Subcutaneous adipose tissue (tissue), 4 donors: ENCODE data around the gene THTPA. TPM values are rescaled to one million over a fixed set of nuclear protein-coding genes. Genes with fewer than 3 reads are reported as not detected.

Source experiments
- CTCF ChIP-seq: fragments of 450-650 bp; IDR thresholded peaks from one replicate; pipeline ENCODE4 v1.5.1; 2016; ENCODE audit warnings: low read depth, mild to moderate bottlenecking, control low read depth, antibody characterized with exemption, moderate library complexity
- total RNA-seq, 4 donors: library from RNA; depleted of rRNA; stranded (reverse); fragments of >200 nt; gene quantifications; one replicate each; pipeline ENCODE4 v1.1.0, GENCODE V29; 2016

THTPA gene
- total RNA-seq, 4 donors from 2014 or later, result 6.7 to 23.2 (median 18.4) TPM

DNA sequence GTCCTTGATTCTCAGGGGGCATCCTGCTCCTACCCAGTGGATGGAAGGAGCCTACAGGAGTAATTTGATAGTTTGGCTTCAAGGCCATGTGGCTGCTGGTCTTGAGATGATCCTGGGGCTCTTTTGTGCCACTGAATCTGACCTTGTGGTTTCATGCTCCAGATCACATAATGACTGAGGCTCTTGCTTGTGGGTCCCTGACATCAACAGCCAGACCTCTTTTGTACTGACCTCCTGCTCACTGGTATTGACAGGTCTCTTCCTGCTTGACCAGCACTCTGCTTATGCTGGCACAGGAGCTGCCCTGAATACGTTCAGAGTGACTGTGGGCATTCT lies 45.7 kb downstream of the THTPA start:
- TF ChIP-seq CTCF, result no peak

- no peak for TF ChIP-seq CTCF
Observed at GRCh38 chr14:23602181-23603095, 46.4 kb downstream of the THTPA start.

DNA sequence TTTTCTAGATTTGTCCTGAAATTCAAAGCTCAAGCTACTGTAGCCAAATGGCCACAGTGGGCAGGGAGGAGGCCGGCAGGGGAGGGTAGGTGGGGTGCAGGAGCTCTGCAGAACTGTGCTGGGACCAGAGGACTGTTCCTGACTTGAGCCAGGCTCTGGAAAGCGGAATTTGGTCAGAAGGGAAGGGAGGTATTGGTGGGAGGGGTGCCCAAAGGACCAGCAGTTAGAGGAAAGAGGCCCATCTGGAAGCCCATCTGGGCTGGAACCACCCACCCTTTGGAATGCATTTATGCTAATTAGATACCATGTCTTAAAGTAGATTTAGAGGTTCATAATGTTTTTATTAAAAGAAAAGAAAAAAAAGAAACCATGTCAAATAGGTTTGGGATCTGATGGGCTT lies 47.0 kb downstream of the THTPA start:
- TF ChIP-seq CTCF, result no peak

DNA sequence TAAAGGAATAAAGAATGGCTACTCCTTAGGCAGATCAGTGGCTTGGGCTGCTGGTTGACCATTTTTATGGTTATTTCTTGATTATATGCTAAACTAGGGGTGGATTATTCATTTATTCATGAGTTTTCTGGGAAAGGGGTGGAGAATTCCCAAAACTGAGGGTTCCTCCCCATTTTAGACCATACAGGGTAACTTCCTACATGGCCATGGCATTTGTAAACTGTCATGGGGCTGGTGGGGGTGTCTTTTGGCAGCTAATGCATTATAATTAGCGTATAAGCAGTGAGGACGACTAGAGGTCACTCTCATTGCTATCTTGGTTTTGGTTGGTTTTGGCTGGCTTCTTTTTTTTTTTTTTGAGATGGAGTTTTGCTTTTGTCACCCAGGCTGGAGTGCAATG lies 48.1 kb downstream of the THTPA start:
- TF ChIP-seq CTCF, result no peak

- no peak for TF ChIP-seq CTCF
Observed at GRCh38 chr14:23604675-23605170, 48.7 kb downstream of the THTPA start.

- TF ChIP-seq CTCF, result no peak
Observed at GRCh38 chr14:23605931-23606585, 50.0 kb downstream of the THTPA start.

GRCh38 chr14:23608454-23608853 lies 52.4 kb downstream of the THTPA start:
- no peak for TF ChIP-seq CTCF
